Dendritic cell treated with granulocyte-macrophage colony-stimulating factor and Interleukin-4, amounts not matched to agents 40 ng/mL and 50 ng/mL, for 4 days (primary cell): ENCODE measurements around the gene NFYB.
"Not testable (repeated sequence)": the region's sequence is repeated elsewhere in the genome, so short reads cannot be mapped to it uniquely, and the experiment has no call there.

ENCODE experiments used
- H3K27ac Mint-ChIP-seq: one replicate; pipeline ENCODE4 v1.8.0; 2022; ENCODE audit warnings: mild to moderate bottlenecking, mixed read lengths
- H3K27me3 Mint-ChIP-seq: one replicate; pipeline ENCODE4 v1.8.0; 2022; ENCODE audit warnings: mild to moderate bottlenecking, mixed read lengths
- H3K36me3 Mint-ChIP-seq: one replicate; pipeline ENCODE4 v1.8.0; 2022; ENCODE audit warnings: low read depth, mixed read lengths
- H3K4me1 Mint-ChIP-seq: one replicate; pipeline ENCODE4 v1.8.0; 2022; ENCODE audit warnings: low read depth, mixed read lengths
- H3K4me3 Mint-ChIP-seq: one replicate; pipeline ENCODE4 v1.8.0; 2022; ENCODE audit warnings: mild to moderate bottlenecking, moderate library complexity, mixed read lengths
- H3K9me3 Mint-ChIP-seq: one replicate; pipeline ENCODE4 v1.8.0; 2022; ENCODE audit warnings: mixed read lengths
- intact Hi-C: fragments of 100-400 bp; cut with micrococcal nuclease; formaldehyde crosslinking; loops from one replicate; pipeline ENCODE4 v1.15.0; 2022

The NFYB gene

DNA sequence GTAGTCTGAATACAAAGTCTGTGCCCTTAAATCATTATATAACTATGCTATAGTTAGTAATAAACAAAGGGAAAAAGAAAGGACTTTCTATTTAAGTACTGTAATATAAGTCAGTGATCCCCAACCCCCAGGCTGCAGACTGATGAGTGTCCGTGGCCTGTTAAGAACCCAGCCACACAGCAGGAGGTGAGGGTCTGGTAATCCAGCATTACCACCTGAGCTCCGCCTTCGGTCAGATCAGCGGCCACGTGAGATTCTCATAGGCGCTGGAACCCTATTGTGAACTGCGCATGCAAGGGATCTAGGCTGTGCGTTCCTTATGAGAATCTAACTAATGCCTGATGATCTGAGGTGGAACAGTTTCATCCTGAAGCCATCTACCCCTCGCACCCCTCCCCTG, 15.7 kb downstream of the NFYB start:
- Mint-ChIP-seq H3K27me3 (no peaks in the 10 kb centered on the region), H3K9me3 (no peaks in the 10 kb centered on the region), H3K36me3 (peaks cover 73% of the 10 kb centered on the region), H3K4me1 (no peaks in the 10 kb centered on the region), H3K4me3 (no peak overlapping the region), H3K27ac (no peak overlapping the region)
- intact Hi-C loops: no loop called here

- peaks cover under 1% of the 10 kb centered on the region for H3K4me1 Mint-ChIP-seq
- no peak overlapping the region for H3K27ac Mint-ChIP-seq
- H3K4me3 Mint-ChIP-seq: no peak overlapping the region
- no peaks in the 10 kb centered on the region for H3K27me3 Mint-ChIP-seq
- no peaks in the 10 kb centered on the region for H3K9me3 Mint-ChIP-seq
- H3K36me3 Mint-ChIP-seq: peaks cover 67% of the 10 kb centered on the region
- intact Hi-C loops: no loop called here
These were observed 17.0 kb downstream of the NFYB start for GRCh38 chr12:104121001-104121400.

GRCh38 chr12:104115587-104115975, 22.4 kb downstream of the NFYB start:
- H3K27ac Mint-ChIP-seq: no peak overlapping the region
- peaks cover 10% of the 10 kb centered on the region for H3K4me1 Mint-ChIP-seq
- no peaks in the 10 kb centered on the region for H3K27me3 Mint-ChIP-seq
- H3K9me3 Mint-ChIP-seq: no peaks in the 10 kb centered on the region
- no peak overlapping the region for H3K4me3 Mint-ChIP-seq
- H3K36me3 Mint-ChIP-seq: peaks cover 44% of the 10 kb centered on the region
- intact Hi-C loops: no loop called here

DNA sequence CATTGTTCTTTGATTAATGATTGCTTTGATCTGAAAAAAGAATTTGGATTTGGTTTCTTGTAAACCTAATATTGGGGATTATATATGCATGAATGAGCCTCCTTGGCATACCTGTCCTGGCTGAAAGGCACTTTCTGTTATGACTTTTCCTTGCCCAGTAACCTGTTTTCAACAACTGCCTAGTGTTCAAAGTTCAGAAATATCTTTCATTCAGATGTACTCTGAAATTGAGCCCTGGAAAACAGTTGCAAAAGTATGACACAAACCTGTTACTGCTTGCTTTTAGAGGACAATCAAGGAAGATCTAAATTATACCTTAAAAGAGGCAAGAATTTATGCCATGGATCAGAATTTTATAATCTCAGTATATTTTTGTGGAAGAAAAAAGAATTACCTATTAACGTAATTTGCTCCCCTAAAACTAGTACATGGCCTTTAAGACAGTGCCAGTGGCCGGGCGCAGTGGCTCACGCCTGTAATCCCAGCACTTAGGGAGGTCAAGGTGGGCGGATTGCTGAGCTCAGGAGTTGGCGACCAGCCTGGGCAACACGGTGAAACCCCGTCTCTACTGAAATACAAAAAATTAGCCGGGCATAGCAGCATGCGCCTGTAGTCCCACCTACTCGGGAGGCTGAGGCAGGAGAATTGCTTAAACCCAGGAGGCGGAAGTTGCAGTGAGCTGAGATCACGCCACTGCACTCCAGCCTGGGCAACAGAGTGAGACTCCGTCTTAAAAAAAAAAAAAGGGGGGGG, 23.0 kb downstream of the NFYB start:
- H3K4me1 Mint-ChIP-seq: peaks cover 10% of the 10 kb centered on the region
- intact Hi-C loops, H3K27ac Mint-ChIP-seq, H3K9me3 Mint-ChIP-seq, H3K27me3 Mint-ChIP-seq, H3K4me3 Mint-ChIP-seq: not testable (repeated sequence)
- H3K36me3 Mint-ChIP-seq: peaks cover 38% of the 10 kb centered on the region

DNA sequence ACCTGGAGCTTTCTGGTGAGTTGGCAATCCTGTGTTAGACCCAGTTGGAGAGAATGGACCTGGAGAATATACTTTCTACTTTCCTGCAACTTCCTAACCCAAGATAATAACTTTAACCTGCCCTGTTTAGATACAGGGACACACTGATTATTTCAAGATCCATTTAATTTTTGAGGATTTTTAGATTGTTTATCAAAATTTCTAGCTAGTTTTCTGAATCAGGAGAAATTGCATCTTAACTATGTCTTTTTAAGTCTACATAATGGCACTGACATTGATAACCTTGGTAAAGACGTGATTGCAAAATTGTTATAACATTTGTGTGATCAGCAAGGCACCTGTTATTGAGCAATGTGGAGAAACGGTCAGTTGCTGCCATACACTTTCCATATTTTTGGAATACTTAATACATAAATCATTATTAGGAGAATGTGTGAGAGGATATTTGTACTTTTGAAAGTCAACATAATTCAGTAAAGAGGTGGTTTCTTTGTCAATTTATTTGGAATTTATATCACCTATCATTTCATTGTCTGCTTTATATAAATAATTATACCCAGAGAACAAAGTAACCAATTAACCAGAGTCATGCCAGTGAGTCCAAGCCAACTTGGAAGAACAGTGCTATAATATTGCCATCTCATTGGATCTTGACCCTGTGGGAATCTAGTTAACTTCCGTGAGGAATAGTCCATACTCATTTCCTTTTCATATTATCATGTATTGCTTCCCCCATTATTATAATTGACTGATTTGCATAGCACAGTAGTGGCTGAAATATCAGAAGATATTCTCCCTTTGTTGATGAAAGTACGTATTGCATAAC, 28.4 kb downstream of the NFYB start:
- intact Hi-C loops: loop anchor here (1.0 to 5.0 kb wide), 4 partner anchors 45 to 337 kb away; partner anchors contain the start of gene HCFC2
- H3K27me3 Mint-ChIP-seq: no peaks in the 10 kb centered on the region
- H3K4me1 Mint-ChIP-seq: peaks cover 14% of the 10 kb centered on the region
- H3K36me3 Mint-ChIP-seq: peaks cover 24% of the 10 kb centered on the region
- H3K9me3 Mint-ChIP-seq: no peaks in the 10 kb centered on the region
- H3K27ac Mint-ChIP-seq: no peak overlapping the region
- no peak overlapping the region for H3K4me3 Mint-ChIP-seq

DNA sequence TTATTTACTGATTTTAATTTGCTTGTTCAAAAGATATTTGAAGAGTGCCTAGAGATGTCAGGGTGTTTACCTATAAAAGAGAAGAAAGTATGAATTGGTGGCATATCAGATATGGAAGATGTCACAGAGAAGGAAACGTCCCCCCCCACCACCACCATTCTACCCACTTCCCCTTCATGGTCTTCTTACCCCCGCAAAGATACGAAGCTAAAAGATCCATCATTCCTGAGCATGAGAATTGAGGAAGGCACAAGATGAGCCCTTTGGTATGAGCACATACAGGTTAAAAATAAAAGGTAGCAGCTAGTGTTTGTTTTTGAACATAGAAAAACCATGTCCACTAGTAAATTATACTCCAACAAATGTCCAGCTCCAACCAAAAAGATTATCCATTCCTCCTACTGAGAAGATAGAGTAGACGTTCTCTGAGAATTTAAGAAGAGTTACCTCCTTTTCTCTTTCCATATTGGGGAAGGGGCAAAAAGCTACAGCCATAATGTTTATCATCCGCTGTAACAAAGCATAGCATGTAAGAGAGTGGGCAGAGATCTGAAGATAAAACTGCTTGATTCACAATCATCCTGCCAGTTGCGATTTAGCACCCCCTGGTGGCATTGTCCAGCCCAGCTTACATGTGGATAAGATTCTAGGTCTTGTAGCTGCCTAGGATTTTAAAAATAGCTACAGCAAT, 29.1 kb downstream of the NFYB start:
- Mint-ChIP-seq H3K27ac (no peak overlapping the region), H3K36me3 (peaks cover 16% of the 10 kb centered on the region), H3K4me1 (peaks cover 14% of the 10 kb centered on the region), H3K27me3 (no peaks in the 10 kb centered on the region), H3K9me3 (no peaks in the 10 kb centered on the region), H3K4me3 (no peak overlapping the region)
- intact Hi-C loops: loop anchor here (1.0 to 5.0 kb wide), 4 partner anchors 44 to 337 kb away; partner anchors contain the start of gene HCFC2

DNA sequence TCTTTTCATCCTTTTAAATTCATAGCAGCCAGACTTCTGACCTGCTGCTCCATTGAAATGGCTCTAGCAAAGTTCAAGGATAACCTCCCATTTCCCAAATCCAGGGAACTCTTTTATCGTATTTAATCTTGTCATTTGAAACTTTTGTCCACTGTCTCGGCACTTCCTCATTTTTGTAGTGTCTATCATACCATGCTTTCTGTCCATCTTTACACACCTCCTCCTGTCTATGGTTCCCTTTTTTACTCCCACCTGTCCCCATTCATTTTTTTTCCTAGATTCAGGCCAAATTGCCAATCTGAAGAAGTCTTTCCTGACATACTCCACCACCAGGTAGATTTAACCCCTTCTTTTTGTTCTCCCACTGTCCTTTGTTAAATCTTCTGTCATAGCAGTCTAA, 31.0 kb downstream of the NFYB start:
- Mint-ChIP-seq H3K4me1 (peaks cover 14% of the 10 kb centered on the region), H3K4me3 (no peak overlapping the region), H3K9me3 (no peaks in the 10 kb centered on the region), H3K27ac (no peak overlapping the region), H3K36me3 (peaks cover 28% of the 10 kb centered on the region), H3K27me3 (no peaks in the 10 kb centered on the region)
- intact Hi-C loops: loop anchor here (5.0 kb wide), 1 partner anchor 335 kb away; no protein-coding TSS in a partner anchor

GRCh38 chr12:104105461-104105860, 32.5 kb downstream of the NFYB start:
- H3K27ac Mint-ChIP-seq: no peak overlapping the region
- H3K9me3 Mint-ChIP-seq: no peaks in the 10 kb centered on the region
- no peak overlapping the region for H3K4me3 Mint-ChIP-seq
- no peaks in the 10 kb centered on the region for H3K27me3 Mint-ChIP-seq
- peaks cover 39% of the 10 kb centered on the region for H3K36me3 Mint-ChIP-seq
- peaks cover 9% of the 10 kb centered on the region for H3K4me1 Mint-ChIP-seq
- intact Hi-C loops: loop anchor here (5.0 kb wide), 1 partner anchor 333 kb away; no protein-coding TSS in a partner anchor

DNA sequence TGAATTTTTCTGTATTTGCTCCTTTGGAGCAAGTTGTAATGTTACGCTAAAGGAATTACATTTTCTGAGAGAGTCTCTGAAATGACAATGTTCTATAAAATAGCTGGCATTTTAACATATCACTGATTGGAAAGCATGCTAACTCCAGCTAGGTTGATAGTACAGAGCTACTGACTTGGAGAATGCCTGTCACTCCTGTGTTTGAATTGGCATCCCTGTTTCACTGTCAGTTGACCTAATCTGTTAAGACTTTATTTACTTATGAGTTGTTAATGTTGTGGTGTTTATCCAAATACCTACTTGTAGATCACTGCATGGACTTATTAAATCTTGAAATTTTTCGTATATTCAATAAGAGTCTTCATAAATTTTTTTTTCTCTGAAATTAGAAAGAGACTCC, 40.1 kb downstream of the NFYB start:
- H3K4me1 Mint-ChIP-seq: no peaks in the 10 kb centered on the region
- no peak overlapping the region for H3K4me3 Mint-ChIP-seq
- H3K27me3 Mint-ChIP-seq: no peaks in the 10 kb centered on the region
- peaks cover 67% of the 10 kb centered on the region for H3K36me3 Mint-ChIP-seq
- no peaks in the 10 kb centered on the region for H3K9me3 Mint-ChIP-seq
- intact Hi-C loops: loop anchor here (10.0 kb wide), 2 partner anchors 113 to 1037 kb away; no protein-coding TSS in a partner anchor
- H3K27ac Mint-ChIP-seq: no peak overlapping the region

DNA sequence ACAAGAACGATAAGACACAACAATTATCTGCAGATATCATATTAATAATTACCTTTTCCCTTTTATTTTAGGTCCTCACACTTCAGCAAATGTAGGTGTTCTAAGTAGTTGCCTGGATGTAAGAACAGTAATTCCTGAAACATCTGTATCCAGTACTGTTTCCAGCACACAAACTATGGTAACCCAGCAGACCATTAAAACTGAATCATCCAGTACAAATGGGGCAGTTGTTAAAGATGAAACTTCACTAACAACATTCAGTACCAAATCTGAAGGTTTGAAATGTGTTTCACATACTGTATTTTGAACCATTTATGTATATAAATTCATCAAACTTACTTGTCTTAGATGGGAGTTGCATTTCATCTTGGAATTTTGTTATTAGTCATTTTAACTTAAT, 42.7 kb downstream of the NFYB start:
- peaks cover 64% of the 10 kb centered on the region for H3K36me3 Mint-ChIP-seq
- H3K4me1 Mint-ChIP-seq: no peaks in the 10 kb centered on the region
- intact Hi-C loops: loop anchor here (10.0 kb wide), 2 partner anchors 110 to 1040 kb away; no protein-coding TSS in a partner anchor
- H3K27me3 Mint-ChIP-seq: no peaks in the 10 kb centered on the region
- H3K9me3 Mint-ChIP-seq: no peaks in the 10 kb centered on the region
- no peak overlapping the region for H3K27ac Mint-ChIP-seq
- H3K4me3 Mint-ChIP-seq: no peak overlapping the region

DNA sequence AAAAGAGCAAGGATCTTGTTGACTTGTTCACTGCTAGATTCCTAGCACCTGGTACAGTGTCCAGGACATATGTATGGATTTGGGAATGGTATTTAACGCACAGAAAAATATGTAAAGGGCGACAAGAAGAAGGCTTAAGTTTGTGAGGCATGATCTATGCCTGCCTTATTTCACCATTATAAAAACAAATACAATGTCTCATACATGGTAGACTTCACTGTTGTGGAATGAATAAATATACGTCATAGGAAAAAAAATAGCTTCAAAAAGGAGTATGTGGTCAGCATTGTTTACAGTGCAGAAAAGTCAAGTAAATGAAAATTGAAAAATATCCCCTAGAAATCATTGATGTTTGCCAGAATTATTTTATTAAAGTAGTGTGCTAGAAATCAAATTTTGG, 43.7 kb downstream of the NFYB start:
- Mint-ChIP-seq H3K9me3 (no peaks in the 10 kb centered on the region), H3K4me3 (no peak overlapping the region), H3K4me1 (no peaks in the 10 kb centered on the region), H3K27ac (no peak overlapping the region), H3K36me3 (peaks cover 72% of the 10 kb centered on the region), H3K27me3 (no peaks in the 10 kb centered on the region)
- intact Hi-C loops: loop anchor here (10.0 kb wide), 2 partner anchors 109 to 1041 kb away; no protein-coding TSS in a partner anchor

DNA sequence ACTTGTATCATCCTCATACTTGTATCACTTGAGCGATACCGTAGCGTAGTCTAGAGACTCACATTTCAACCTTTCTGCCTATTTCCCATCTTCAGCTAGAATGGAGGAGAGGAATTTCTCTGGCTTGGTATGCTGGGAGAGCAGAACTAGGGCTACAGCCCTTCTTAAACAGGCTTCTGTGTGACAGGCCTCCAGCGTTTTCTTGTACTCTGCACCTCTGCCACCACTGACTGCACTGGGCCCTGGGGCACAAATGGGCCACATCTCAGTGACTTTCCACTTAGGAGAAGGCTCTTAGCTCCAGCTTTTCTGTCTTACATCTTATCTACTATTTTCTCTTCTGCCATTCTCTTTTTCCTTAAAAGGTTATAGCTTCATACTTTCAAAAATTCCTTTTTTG, 46.9 kb downstream of the NFYB start:
- Mint-ChIP-seq H3K4me1 (no peaks in the 10 kb centered on the region), H3K36me3 (peaks cover 67% of the 10 kb centered on the region), H3K27me3 (no peaks in the 10 kb centered on the region), H3K9me3 (no peaks in the 10 kb centered on the region), H3K27ac (no peak overlapping the region), H3K4me3 (no peak overlapping the region)
- intact Hi-C loops: loop anchor here (10.0 kb wide), 2 partner anchors 106 to 1044 kb away; no protein-coding TSS in a partner anchor

GRCh38 chr12:104090685-104091084, 47.3 kb downstream of the NFYB start:
- Mint-ChIP-seq H3K36me3 (peaks cover 72% of the 10 kb centered on the region), H3K27me3 (no peaks in the 10 kb centered on the region), H3K27ac (no peak overlapping the region), H3K4me1 (no peaks in the 10 kb centered on the region), H3K4me3 (no peak overlapping the region), H3K9me3 (no peaks in the 10 kb centered on the region)
- intact Hi-C loops: loop anchor here (10.0 kb wide), 2 partner anchors 106 to 1044 kb away; no protein-coding TSS in a partner anchor
